Glutamatergic neuron (in vitro differentiated cells): ENCODE results near the gene DPCD. TPM values are rescaled to one million over a fixed set of nuclear protein-coding genes. Genes with fewer than 3 reads are reported as not detected.

Source experiments
- DNase-seq: peaks from one replicate; pipeline ENCODE4 v3.0.0; 2022
- H3K27ac Mint-ChIP-seq: one replicate; pipeline ENCODE4 v1.8.0; 2020; ENCODE audit warnings: mild to moderate bottlenecking, mixed read lengths, inconsistent platforms; ENCODE audit not compliant: unreplicated experiment
- H3K27me3 Mint-ChIP-seq: one replicate; pipeline ENCODE4 v1.8.0; 2020; ENCODE audit warnings: mild to moderate bottlenecking, moderate library complexity, mixed read lengths, inconsistent platforms; ENCODE audit not compliant: unreplicated experiment
- H3K36me3 Mint-ChIP-seq: one replicate; pipeline ENCODE4 v1.8.0; 2020; ENCODE audit warnings: mild to moderate bottlenecking, mixed read lengths, inconsistent platforms; ENCODE audit not compliant: unreplicated experiment
- H3K4me1 Mint-ChIP-seq: one replicate; pipeline ENCODE4 v1.8.0; 2020; ENCODE audit warnings: mild to moderate bottlenecking, low read depth, mixed read lengths, inconsistent platforms; ENCODE audit not compliant: unreplicated experiment
- H3K4me3 Mint-ChIP-seq: one replicate; pipeline ENCODE4 v1.8.0; 2020; ENCODE audit warnings: mild to moderate bottlenecking, mixed read lengths, inconsistent platforms; ENCODE audit not compliant: unreplicated experiment
- H3K9me3 Mint-ChIP-seq: one replicate; pipeline ENCODE4 v1.8.0; 2020; ENCODE audit warnings: mild to moderate bottlenecking, moderate library complexity, mixed read lengths, inconsistent platforms; ENCODE audit not compliant: unreplicated experiment
- CTCF ChIP-seq: fragments of 200-600 bp; sonication (generic); IDR thresholded peaks from one replicate; pipeline ENCODE4 v1.5.0; 2021; ENCODE audit not compliant: partially characterized antibody, unreplicated experiment
- long read RNA-seq: library from polyadenylated mRNA; unstranded; transcript quantifications from one replicate; pipeline ENCODE4 v2.0.0, GENCODE V29; 2020; ENCODE audit not compliant: unreplicated experiment
- total RNA-seq: library from RNA; stranded (reverse); fragmentation: NEBNext Ultra II Directional; extraction: Animal tissue kit (Norgen Biotek cat#: 25700); gene quantifications from one replicate; pipeline ENCODE4 v1.2.1, GENCODE V29; 2021; ENCODE audit not compliant: unreplicated experiment

Gene DPCD
- total RNA-seq: 10.1 TPM
- long read RNA-seq, transcript DPCD-202 (6 exons, 858 nt): major isoform, 13 of 13 reads
- long read RNA-seq, partial matches to known transcripts: 0 of 13 reads
- long read RNA-seq, other reads (novel, unspliced or antisense): 0 of 13 reads

- Mint-ChIP-seq H3K27me3 (peaks cover 2% of the 10 kb centered on the region), H3K36me3 (no peaks in the 10 kb centered on the region), H3K9me3 (peaks cover 2% of the 10 kb centered on the region), H3K4me3 (peak within 1 kb of the TSS; percentile 94), H3K4me1 (no peaks in the 10 kb centered on the region), H3K27ac (peak within 1 kb of the TSS; percentile 77)
- no peak for TF ChIP-seq CTCF
- DNase-seq: peak; percentile 98
These were observed at the start of gene DPCD, which contains the start of gene POLL for GRCh38 chr10:101587725-101588653. Gene DPCD, plus strand, starts transcription at chr10:101588321. Its CDS starts 16 bp downstream, at chr10:101588337. Gene POLL, minus strand, starts transcription at chr10:101588257. Its CDS starts 897 bp downstream, at chr10:101587360.

- TF ChIP-seq CTCF: no peak
- no peak overlapping the region for H3K4me3 Mint-ChIP-seq
- H3K9me3 Mint-ChIP-seq: no peaks in the 10 kb centered on the region
- H3K4me1 Mint-ChIP-seq: no peaks in the 10 kb centered on the region
- H3K27me3 Mint-ChIP-seq: no peaks in the 10 kb centered on the region
- H3K36me3 Mint-ChIP-seq: no peaks in the 10 kb centered on the region
- no peak overlapping the region for H3K27ac Mint-ChIP-seq
- DNase-seq: no peak
These were observed 49.7 kb upstream of the DPCD start for GRCh38 chr10:101538446-101538845.

GRCh38 chr10:101545898-101546297, 42.2 kb upstream of the DPCD start:
- no peak overlapping the region for H3K27ac Mint-ChIP-seq
- no peak for TF ChIP-seq CTCF
- no peaks in the 10 kb centered on the region for H3K27me3 Mint-ChIP-seq

GRCh38 chr10:101550965-101551364, 37.2 kb upstream of the DPCD start:
- no peak for TF ChIP-seq CTCF
- no peaks in the 10 kb centered on the region for H3K4me1 Mint-ChIP-seq
- no peaks in the 10 kb centered on the region for H3K9me3 Mint-ChIP-seq
- DNase-seq: no peak
- no peak overlapping the region for H3K27ac Mint-ChIP-seq
- H3K4me3 Mint-ChIP-seq: no peak overlapping the region
- peaks cover 9% of the 10 kb centered on the region for H3K36me3 Mint-ChIP-seq
- no peaks in the 10 kb centered on the region for H3K27me3 Mint-ChIP-seq

More at GRCh38 chr10:101545898-101546297, 42.2 kb upstream of the DPCD start:
- Mint-ChIP-seq H3K4me1 (no peaks in the 10 kb centered on the region), H3K4me3 (no peak overlapping the region), H3K9me3 (no peaks in the 10 kb centered on the region), H3K36me3 (peaks cover 4% of the 10 kb centered on the region)
- DNase-seq: no peak

GRCh38 chr10:101552442-101552841, 35.7 kb upstream of the DPCD start:
- DNase-seq: no peak
- no peak for TF ChIP-seq CTCF
- Mint-ChIP-seq H3K4me1 (peaks cover 4% of the 10 kb centered on the region), H3K36me3 (peaks cover 6% of the 10 kb centered on the region), H3K27me3 (no peaks in the 10 kb centered on the region), H3K27ac (no peak overlapping the region), H3K9me3 (no peaks in the 10 kb centered on the region), H3K4me3 (no peak overlapping the region)
